Measurements from ENCODE around the gene GRIK2.

DNA sequence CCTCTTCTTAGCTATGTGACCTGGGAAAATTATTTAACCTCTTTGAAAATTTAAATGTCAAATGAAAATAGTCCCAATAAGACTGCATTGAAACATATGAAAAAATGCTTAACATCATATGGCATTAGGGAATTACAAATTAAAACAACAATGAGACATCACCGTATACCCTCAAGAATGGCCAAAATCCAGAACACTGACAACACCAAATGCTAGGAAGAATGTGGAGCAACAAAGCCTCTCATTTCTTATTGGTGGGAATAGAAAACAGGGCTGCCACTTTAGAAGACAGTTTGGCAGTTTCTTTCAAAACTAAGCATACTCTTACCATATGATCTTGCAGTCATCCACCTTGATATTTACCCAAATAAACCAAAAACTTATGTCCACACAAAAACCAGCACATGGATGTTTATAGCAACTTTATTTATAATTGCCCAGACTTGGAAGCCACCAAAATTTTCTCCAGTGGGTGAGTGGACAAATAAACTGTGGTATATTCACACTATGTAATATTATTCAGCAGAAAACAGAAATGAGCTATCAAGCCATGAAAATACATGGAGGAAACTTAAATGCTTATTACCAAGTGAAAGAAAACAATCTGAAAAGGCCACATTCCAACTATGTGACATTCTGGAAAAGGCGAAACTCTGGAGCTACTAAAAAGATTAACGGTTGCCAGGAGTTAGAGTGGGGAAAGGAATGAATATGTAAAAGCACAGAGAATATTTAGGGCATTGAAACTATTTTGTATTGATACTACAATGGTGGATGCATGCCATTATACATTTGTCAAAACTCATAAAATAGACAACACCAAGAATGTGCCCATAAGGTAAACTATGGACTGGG is 459.9 kb downstream of the GRIK2 start:
- TF ChIP-seq, protein P1, sequence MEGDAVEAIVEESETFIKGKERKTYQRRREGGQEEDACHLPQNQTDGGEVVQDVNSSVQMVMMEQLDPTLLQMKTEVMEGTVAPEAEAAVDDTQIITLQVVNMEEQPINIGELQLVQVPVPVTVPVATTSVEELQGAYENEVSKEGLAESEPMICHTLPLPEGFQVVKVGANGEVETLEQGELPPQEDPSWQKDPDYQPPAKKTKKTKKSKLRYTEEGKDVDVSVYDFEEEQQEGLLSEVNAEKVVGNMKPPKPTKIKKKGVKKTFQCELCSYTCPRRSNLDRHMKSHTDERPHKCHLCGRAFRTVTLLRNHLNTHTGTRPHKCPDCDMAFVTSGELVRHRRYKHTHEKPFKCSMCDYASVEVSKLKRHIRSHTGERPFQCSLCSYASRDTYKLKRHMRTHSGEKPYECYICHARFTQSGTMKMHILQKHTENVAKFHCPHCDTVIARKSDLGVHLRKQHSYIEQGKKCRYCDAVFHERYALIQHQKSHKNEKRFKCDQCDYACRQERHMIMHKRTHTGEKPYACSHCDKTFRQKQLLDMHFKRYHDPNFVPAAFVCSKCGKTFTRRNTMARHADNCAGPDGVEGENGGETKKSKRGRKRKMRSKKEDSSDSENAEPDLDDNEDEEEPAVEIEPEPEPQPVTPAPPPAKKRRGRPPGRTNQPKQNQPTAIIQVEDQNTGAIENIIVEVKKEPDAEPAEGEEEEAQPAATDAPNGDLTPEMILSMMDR (IDR thresholded peaks at IDR 0.05), result no peak
- TF ChIP-seq POLR2AphosphoS5 (IDR thresholded peaks at IDR 0.05; ENCODE audit: low read depth, low read length), result no peak
- TF ChIP-seq, protein P2, sequence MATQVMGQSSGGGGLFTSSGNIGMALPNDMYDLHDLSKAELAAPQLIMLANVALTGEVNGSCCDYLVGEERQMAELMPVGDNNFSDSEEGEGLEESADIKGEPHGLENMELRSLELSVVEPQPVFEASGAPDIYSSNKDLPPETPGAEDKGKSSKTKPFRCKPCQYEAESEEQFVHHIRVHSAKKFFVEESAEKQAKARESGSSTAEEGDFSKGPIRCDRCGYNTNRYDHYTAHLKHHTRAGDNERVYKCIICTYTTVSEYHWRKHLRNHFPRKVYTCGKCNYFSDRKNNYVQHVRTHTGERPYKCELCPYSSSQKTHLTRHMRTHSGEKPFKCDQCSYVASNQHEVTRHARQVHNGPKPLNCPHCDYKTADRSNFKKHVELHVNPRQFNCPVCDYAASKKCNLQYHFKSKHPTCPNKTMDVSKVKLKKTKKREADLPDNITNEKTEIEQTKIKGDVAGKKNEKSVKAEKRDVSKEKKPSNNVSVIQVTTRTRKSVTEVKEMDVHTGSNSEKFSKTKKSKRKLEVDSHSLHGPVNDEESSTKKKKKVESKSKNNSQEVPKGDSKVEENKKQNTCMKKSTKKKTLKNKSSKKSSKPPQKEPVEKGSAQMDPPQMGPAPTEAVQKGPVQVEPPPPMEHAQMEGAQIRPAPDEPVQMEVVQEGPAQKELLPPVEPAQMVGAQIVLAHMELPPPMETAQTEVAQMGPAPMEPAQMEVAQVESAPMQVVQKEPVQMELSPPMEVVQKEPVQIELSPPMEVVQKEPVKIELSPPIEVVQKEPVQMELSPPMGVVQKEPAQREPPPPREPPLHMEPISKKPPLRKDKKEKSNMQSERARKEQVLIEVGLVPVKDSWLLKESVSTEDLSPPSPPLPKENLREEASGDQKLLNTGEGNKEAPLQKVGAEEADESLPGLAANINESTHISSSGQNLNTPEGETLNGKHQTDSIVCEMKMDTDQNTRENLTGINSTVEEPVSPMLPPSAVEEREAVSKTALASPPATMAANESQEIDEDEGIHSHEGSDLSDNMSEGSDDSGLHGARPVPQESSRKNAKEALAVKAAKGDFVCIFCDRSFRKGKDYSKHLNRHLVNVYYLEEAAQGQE (IDR thresholded peaks at IDR 0.05; ENCODE audit: insufficient read depth in 1 of 2, low read depth in 2 of 2, low read length in 1 of 2), result no peak
